CD4-positive, alpha-beta T cell treated with Interleukin-4 for 1 hour (primary cell): ENCODE data around the gene ADAT2.

Experiments
- DNase-seq, 2 donors: peaks; one replicate each; pipeline ENCODE4 v3.0.0-alpha.2; 2020 to 2022

ADAT2 gene

DNA sequence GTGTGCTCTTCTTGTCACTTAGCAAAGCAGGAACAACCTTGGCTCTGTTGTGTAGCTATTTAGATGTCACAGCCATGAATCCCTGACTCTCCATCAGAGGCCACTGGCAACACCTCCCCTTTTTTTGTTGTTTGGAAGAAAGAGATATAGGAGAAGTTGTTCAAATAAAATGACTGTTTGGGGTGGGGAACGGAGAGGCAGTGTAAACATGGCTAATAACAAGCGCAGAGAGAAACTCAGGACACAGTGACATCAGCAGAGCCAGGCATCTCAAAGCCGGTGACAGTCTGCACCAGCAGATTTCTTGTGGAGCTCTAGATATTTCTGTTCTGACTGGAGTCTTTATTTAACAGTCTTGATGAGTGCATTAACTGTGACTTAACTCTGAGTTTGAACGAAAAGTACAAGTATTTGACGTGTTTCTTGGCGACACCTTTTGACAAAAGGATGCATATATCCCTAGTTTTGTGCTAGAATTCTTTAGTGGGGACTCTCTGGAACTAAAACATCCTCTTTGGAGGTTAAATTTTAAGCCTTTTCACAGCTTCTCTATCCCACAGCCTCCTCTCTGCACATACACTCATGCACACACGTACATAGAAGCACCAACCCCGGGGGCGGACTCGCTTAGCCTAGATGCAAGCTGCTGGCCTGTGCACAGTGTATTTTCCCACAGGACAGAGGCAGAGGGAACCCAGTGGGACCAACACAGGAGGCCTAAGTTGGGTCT is 53.8 kb downstream of the ADAT2 start:
- DNase-seq, result no peak

DNA sequence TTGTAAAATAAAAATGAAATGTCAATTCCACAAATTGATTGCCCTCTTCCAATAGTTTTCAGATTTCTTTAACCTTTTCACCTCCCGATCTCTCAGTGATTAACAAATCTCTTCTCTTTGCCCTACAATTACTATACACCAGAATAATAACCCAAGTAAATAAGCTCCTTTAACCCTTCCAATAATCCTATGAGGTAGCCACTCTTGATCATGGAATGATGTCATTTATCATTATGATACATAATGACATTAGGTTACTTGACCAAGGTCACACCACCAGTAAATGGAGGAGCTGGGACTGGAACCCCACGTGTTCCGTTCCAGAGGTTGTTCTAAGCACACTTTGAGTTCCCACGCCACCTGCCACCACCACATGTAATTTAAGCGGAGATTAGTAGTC is 54.8 kb downstream of the ADAT2 start:
- DNase-seq, result no peak

DNA sequence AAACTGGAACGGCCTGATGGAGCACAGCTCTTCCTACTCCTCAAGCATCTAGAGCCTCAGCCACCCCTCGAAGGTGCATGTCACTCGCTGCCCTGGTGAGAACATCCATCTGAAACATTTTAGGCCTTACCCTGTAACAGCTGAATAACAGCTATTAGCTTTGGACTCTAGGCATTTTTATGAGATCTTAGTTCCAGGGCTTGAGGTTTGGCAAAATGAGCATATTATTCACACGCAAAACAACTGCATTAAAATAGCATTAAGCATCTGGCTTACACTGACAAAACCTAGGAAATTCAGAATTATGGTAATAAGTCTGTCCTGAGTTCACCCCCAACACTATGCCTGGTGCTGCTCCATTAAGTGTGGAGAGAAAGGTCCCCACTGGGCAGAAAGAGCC is 56.1 kb downstream of the ADAT2 start:
- DNase-seq, result no peak

DNA sequence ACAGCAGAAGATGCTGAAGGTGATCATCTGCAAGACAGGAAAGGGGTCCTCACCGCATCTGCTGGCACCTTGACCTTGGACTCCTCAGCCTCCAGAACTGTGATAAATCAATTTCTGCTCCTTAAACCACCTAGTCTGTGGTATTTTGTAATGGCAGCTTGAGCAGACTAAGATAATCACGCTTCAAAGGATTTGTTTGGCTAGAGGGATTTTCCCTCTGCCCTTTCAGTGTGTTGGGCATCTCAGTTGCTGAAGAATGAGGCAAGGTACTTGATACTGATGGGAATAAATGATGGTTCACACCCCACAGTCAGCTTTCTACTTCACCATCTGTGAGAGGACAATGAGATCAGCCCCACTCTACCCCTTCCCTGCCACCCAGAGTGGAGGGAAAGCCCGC is 60.2 kb downstream of the ADAT2 start:
- no peak for DNase-seq

DNA sequence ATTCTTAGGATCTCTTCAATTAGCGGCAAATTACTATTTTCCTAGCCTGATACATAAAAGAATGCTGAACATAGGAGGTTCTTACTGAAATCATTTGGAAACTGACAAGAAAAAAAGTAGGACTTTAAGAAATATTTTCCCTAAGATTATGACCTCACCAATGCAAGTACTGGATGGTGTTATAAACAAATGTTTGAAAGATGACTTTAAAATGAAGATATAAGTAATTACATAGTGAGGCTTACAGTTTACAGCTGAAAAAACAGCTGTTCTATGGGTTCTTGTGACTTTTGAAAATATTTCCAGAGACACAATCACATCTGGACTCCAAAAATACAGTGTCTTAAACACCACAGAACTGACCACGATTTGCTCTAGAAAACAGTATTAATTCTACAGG is 64.9 kb downstream of the ADAT2 start:
- no peak for DNase-seq

DNA sequence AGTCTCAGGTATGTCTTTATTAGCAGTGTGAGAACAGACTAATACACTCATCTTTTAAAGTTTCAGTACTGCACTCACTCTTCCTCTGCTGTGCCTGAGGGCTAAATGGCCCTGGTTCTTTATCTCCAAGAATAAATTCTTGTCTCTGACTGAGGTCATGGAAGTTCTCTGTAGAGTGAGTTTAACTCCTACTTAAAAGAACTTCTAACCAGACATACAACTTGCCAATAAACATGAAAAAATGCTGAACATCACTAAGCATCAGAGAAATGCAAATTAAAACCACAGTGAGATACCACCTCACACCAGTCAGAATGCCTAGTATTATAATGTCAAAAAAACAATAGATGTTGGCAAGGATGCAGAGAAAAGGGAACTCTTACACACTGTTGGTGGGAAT is 73.6 kb downstream of the ADAT2 start:
- no peak for DNase-seq

DNA sequence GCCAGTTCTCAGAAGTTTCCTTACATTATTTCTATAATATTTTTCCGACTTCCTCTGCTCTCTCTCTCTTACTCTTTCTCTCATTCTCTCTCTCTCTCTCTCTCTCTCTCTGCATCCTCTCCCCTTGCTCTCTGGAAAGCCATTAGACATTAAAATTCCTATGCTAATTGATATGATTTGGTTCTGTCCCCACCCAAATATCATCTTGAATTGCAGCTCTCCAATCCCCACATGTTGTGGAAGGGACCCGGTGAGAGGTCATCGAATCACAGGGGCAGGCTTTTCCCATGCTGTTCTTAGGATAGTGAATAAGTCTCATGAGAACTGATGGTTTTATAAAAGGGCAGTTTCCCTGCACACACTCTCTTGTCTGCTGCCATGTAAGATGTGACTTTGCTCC is 74.1 kb downstream of the ADAT2 start:
- no peak for DNase-seq

DNA sequence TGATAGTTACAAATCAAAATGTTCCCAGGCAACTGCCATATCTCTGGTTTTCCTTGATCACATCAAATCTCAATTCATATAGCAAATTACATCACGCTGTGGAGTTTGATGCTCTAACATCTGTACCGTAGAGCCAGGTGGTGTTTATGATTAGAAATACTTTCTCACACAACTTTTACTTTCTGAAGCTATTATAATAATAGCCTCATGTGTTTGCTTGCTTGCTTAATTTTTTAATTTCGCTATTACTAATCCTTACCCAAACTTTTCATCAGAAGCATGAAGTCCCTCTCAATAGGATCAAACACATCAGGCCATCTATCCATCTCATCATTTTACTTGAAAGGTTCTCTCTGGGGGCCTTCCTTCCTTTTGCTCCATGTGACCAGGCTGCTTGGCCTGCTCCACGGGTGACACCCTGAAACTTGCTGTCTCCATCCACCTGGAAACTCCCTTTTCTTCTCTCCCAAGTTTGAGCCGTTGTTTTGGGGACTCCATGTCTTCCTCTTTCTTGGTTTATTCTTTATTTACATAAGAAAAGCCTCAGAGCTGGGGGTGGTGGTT is 75.4 kb downstream of the ADAT2 start:
- no peak for DNase-seq

DNA sequence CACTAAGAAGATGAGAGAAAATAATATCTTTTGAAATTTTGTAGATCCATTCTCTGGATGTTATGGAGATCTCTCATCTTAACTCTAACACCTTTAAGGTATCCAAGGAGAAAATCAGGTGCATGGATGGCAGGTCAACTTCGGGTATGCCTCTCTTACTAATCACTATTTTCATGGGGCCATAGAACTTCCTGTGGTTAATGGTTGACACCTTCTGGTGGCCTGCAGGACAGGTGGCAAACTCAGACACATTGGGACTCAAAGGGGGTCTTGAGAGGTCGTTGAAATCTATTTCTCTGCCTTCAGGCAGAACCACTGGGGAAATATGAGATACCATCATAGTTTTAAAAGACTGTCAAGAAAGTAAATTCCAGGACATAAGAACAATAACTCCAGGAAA is 76.5 kb downstream of the ADAT2 start:
- no peak for DNase-seq
